HEK293T (cell line): ENCODE results near the gene ZNF830.

Experiments used
- ARNT ChIP-seq: fragments of 450-650 bp; IDR thresholded peaks from 2 replicates; pipeline ENCODE4 v1.6.1; 2017; ENCODE audit warnings: mild to moderate bottlenecking
- BHLHE40 ChIP-seq: fragments of 450-650 bp; IDR thresholded peaks from 2 replicates; pipeline ENCODE4 v1.6.1; 2016; ENCODE audit warnings: mild to moderate bottlenecking, moderate library complexity, borderline replicate concordance
- ELF4 ChIP-seq: fragments of 450-650 bp; IDR thresholded peaks from 2 replicates; pipeline ENCODE4 v1.6.1; 2017; ENCODE audit warnings: antibody characterized with exemption
- FOXA1 ChIP-seq: fragments of 450-650 bp; IDR thresholded peaks from 2 replicates; pipeline ENCODE4 v1.6.1; 2016; ENCODE audit warnings: mild to moderate bottlenecking
- FOXK2 ChIP-seq: fragments of 450-650 bp; IDR thresholded peaks from 2 replicates; pipeline ENCODE4 v1.6.1; 2016; ENCODE audit warnings: mild to moderate bottlenecking
- FOXM1 ChIP-seq: fragments of 450-650 bp; IDR thresholded peaks from 2 replicates; pipeline ENCODE4 v1.6.1; 2017; ENCODE audit warnings: mild to moderate bottlenecking, borderline replicate concordance
- HDGF ChIP-seq: fragments of 450-650 bp; IDR thresholded peaks from 2 replicates; pipeline ENCODE4 v1.6.1; 2017; ENCODE audit warnings: antibody characterized with exemption, borderline replicate concordance
- L3MBTL2 ChIP-seq: fragments of 450-650 bp; conservative IDR thresholded peaks from 2 replicates; pipeline ENCODE4 v1.6.1; 2016; ENCODE audit warnings: mild to moderate bottlenecking
- NFRKB ChIP-seq: fragments of 450-650 bp; IDR thresholded peaks from 2 replicates; pipeline ENCODE4 v1.6.1; 2016; ENCODE audit warnings: mild to moderate bottlenecking, moderate library complexity
- SP1 ChIP-seq: fragments of 450-650 bp; IDR thresholded peaks from 2 replicates; pipeline ENCODE4 v1.6.1; 2017
- SUZ12 ChIP-seq: fragments of 450-650 bp; IDR thresholded peaks from 2 replicates; pipeline ENCODE4 v1.6.1; 2016; ENCODE audit warnings: mild to moderate bottlenecking
- TARDBP ChIP-seq: fragments of 450-650 bp; IDR thresholded peaks from 2 replicates; pipeline ENCODE4 v1.6.1; 2016

DNA sequence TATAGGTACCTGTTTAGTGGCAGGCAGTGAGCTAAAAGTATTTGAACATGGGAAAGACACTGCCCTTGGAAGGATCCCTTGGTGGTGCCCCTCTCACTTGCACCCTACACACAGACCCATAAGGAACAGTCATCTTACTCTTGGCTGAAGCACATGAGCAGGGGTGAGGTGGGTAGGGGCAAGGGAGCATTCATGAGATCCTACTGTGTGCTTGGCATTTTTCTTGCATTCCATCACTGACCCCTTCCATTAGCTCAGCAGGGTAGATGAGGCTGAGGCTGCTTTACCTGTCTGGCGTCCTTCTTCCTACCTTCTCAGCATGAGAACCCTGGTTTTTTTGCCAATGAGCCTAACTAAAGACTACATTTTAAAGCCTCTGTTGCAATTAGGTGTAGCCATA is 48.3 kb upstream of the ZNF830 start:
- TF ChIP-seq L3MBTL2 (no peak), SP1 (no peak), ELF4 (no peak), FOXM1 (no peak), NFRKB (no peak), ARNT (no peak), HDGF (no peak), FOXK2 (no peak), FOXA1 (no peak), BHLHE40 (no peak), TARDBP (no peak), SUZ12 (no peak)
